HG03354 (cell line): ENCODE data around the gene CLDND1.
A peak's percentile ranks its signal among the peaks of the same experiment; 100 is the strongest.

Source experiments
- ATAC-seq: cut with Tn5 transposase; IDR thresholded peaks from one replicate; pipeline ENCODE4 v1.9.1; 2021; ENCODE audit warnings: mild to moderate bottlenecking; ENCODE audit not compliant: unreplicated experiment, poor library complexity, severe bottlenecking

Gene CLDND1

GRCh38 chr3:98521897-98522543 is 682 bp downstream of the CLDND1 start:
- peak; percentile 58 for ATAC-seq

GRCh38 chr3:98519351-98519750 is 3.4 kb downstream of the CLDND1 start:
- no peak for ATAC-seq

GRCh38 chr3:98518816-98519215 is 3.9 kb downstream of the CLDND1 start:
- no peak for ATAC-seq

- no peak for ATAC-seq
Measured at GRCh38 chr3:98514948-98515347, 7.8 kb downstream of the CLDND1 start.

- no peak for ATAC-seq
Measured at GRCh38 chr3:98513736-98514135, 9.0 kb downstream of the CLDND1 start.

- no peak for ATAC-seq
Measured at GRCh38 chr3:98513091-98513511, 9.6 kb downstream of the CLDND1 start.

- no peak for ATAC-seq
Measured at GRCh38 chr3:98512576-98512975, 10.1 kb downstream of the CLDND1 start.

- no peak for ATAC-seq
Measured at GRCh38 chr3:98508582-98508981, 14.1 kb downstream of the CLDND1 start.

GRCh38 chr3:98504539-98504938 is 18.2 kb downstream of the CLDND1 start:
- ATAC-seq = no peak

GRCh38 chr3:98501863-98502576 is 20.7 kb downstream of the CLDND1 start:
- no peak for ATAC-seq

- no peak for ATAC-seq
Measured at GRCh38 chr3:98501270-98501669, 21.4 kb downstream of the CLDND1 start.

- ATAC-seq = no peak
Measured at GRCh38 chr3:98500019-98500418, 22.7 kb downstream of the CLDND1 start.

- no peak for ATAC-seq
Measured at GRCh38 chr3:98497381-98497780, 25.3 kb downstream of the CLDND1 start, which contains the start of gene OR5K2. OR5K2 (plus strand) TSS chr3:98497681; CDS start chr3:98497681, 0 bp downstream.

- ATAC-seq = no peak
Measured at GRCh38 chr3:98483626-98484025, 39.1 kb downstream of the CLDND1 start.

- no peak for ATAC-seq
Measured at GRCh38 chr3:98482717-98483482, 39.8 kb downstream of the CLDND1 start.
